ENCODE results near the gene PLCB3.

- TF ChIP-seq RAD21 (conservative IDR thresholded peaks at IDR 0.05) (no peak), CTCF (IDR thresholded peaks at IDR 0.05; ENCODE audit: poor library complexity, severe bottlenecking) (no peak), EZH2 (IDR thresholded peaks at IDR 0.05; ENCODE audit: borderline replicate concordance, insufficient read depth, low read length, poor library complexity, severe bottlenecking) (no peak), EP300 (conservative IDR thresholded peaks at IDR 0.05; ENCODE audit: poor library complexity, severe bottlenecking) (no peak)
These were observed 49.8 kb upstream of the PLCB3 start for GRCh38 chr11:64201543-64201942.
